ENCODE results near the gene NTRK3.
"Not testable (repeated sequence)": the region's sequence is repeated elsewhere in the genome, so short reads cannot be mapped to it uniquely, and the experiment has no call there.

NTRK3 gene

DNA sequence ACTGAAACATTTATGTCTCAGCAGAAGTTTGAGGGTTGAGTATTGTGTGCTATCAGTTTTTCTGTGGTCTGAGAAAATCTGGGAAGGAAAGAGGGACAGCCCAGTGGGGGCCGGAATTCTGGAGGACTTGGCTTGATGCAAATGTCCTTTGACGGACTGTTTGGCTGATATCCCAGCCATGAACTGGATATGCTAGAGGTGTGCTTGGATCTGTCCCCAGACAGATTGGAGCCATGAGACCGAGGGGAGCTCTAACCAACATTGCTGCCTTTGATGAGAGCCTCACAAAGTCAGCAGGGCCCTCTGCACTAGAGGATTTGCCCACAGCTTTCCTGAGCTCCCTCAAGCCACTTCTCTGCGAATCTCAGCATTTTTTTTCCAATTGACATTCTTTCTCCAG is 405.6 kb downstream of the NTRK3 start:
- in situ Hi-C loops (cut with HindIII; ENCODE audit: low sequenced_read_pairs), result no loop called here
- peak; percentile 18 for DNase-seq (ENCODE audit: low read depth, low spot score)
- TF ChIP-seq, protein P1, sequence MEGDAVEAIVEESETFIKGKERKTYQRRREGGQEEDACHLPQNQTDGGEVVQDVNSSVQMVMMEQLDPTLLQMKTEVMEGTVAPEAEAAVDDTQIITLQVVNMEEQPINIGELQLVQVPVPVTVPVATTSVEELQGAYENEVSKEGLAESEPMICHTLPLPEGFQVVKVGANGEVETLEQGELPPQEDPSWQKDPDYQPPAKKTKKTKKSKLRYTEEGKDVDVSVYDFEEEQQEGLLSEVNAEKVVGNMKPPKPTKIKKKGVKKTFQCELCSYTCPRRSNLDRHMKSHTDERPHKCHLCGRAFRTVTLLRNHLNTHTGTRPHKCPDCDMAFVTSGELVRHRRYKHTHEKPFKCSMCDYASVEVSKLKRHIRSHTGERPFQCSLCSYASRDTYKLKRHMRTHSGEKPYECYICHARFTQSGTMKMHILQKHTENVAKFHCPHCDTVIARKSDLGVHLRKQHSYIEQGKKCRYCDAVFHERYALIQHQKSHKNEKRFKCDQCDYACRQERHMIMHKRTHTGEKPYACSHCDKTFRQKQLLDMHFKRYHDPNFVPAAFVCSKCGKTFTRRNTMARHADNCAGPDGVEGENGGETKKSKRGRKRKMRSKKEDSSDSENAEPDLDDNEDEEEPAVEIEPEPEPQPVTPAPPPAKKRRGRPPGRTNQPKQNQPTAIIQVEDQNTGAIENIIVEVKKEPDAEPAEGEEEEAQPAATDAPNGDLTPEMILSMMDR (IDR thresholded peaks at IDR 0.05; ENCODE audit: low read depth, low read length), result no peak
- H3K4me3 ChIP-seq (ENCODE audit: low read depth, low read length), result no peak overlapping the region

DNA sequence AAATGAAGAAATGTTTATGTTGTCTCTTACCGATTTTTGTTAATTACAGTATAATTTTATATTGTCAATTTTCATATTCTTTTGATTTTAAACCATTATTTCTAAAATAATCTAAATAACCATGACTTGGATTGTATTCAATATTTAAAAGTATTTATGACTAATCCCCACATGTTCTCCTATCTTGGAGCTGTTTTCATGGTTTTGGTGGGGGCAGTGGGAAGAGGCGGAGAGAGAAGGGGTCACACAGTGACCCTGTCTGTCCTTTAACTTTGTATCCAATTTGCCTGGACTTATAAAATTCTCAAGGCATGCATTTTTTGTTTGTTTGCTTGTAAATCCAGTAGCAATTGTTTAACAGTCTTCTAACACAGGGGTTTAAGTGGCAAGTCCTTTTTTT is 407.4 kb downstream of the NTRK3 start:
- DNase-seq (ENCODE audit: low read depth, low spot score), result peak; percentile 14
- TF ChIP-seq, protein P1 (IDR thresholded peaks at IDR 0.05; ENCODE audit: low read depth, low read length), result no peak
- no peak overlapping the region for H3K4me3 ChIP-seq (ENCODE audit: low read depth, low read length)
- in situ Hi-C loops (cut with HindIII; ENCODE audit: low sequenced_read_pairs), result no loop called here

DNA sequence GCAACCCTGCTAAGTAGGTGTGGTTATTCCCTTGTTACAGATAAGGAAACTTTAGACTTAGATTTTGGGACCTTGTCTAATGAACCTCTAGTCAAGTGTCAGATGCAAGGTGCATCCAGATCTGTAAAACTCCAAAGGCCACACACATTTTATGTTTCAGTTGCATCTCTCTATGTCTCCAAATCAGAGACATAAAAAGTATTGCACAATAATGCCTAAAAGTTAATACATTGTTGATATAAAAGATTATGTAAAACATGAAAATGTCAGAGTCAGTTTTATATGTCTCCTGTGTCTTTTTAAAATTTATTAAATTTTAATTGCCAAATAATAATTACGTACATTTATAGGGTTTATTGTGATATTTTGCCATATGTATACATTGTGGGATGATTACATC is 408.5 kb downstream of the NTRK3 start:
- in situ Hi-C loops (cut with HindIII; ENCODE audit: low sequenced_read_pairs), result no loop called here
- TF ChIP-seq, protein P1 (IDR thresholded peaks at IDR 0.05; ENCODE audit: low read depth, low read length), result no peak
- DNase-seq (ENCODE audit: low read depth, low spot score), result no peak
- no peak overlapping the region for H3K4me3 ChIP-seq (ENCODE audit: low read depth, low read length)

DNA sequence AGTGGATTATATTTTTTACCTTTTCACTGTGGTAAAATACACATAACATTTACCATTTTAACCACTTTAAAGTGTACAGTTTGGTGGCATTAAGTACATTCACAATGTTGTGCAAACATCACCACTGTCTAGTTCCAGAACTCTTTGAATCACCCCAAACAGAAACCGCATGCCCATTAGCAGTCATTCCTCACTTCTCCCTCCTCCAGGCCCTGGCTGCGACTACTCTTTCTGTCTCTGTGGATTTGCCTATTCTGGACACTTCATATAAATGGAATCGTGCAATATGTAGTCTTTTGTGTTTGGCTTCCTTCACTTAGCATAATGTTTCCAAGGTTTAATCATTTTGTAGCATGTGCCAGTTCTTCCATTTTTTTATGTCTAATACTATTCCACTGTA is 409.8 kb downstream of the NTRK3 start:
- no peak overlapping the region for H3K4me3 ChIP-seq (ENCODE audit: low read depth, low read length)
- no peak for DNase-seq (ENCODE audit: low read depth, low spot score)
- in situ Hi-C loops (cut with HindIII; ENCODE audit: low sequenced_read_pairs), result no loop called here
- TF ChIP-seq, protein P1 (IDR thresholded peaks at IDR 0.05; ENCODE audit: low read depth, low read length), result no peak

DNA sequence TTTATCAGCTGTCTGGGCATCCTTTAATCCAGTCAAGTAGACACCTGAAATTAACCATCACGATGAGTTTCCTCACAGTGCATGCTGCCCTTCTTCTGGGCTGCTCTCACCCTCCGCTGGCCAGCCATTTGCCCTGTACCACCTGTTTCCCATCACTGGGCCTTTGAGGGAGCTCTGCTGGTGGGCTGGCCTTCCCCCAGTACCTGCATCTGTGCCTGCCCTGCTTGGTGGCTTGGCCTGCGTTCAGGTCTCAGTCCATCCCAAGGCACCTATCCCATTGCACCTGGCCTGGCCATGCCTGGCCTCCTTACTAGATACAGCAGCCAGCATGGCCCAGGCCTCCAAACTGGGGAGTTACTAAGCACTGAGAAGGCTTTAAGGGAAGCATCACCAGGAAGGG is 413.2 kb downstream of the NTRK3 start:
- TF ChIP-seq, protein P1 (IDR thresholded peaks at IDR 0.05; ENCODE audit: low read depth, low read length), result no peak
- no peak overlapping the region for H3K4me3 ChIP-seq (ENCODE audit: low read depth, low read length)
- no peak for DNase-seq (ENCODE audit: low read depth, low spot score)
- in situ Hi-C loops (cut with HindIII; ENCODE audit: low sequenced_read_pairs), result no loop called here

DNA sequence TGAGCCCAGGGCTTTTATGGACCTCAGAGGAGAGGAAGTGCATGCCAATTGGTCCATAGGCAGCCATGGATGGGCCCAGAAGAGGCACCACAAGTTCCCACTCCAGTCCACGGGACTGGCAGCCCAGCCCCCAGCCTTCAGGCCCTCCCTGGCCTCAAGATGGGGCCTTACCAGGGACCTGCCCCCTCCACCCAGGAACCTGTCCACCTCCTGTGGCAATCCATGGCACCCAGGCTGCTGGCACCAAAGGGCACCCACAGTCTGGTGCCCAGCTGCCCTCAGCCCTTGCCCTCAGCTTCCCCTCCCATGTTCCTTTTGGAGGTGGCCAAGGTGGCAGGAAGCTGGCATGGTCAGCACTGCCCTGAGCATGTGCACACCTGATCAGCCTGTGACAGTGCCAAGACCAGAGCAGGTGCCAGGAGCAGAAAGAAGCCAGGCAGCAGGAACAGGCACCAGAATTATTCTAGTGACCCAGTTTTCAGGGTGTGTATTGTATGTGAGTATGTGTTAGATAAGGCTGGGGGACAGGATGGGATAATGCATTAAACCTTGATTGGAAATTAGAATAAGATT is 415.0 kb downstream of the NTRK3 start:
- no peak overlapping the region for H3K4me3 ChIP-seq (ENCODE audit: low read depth, low read length)
- in situ Hi-C loops (cut with HindIII; ENCODE audit: low sequenced_read_pairs), result no loop called here

DNA sequence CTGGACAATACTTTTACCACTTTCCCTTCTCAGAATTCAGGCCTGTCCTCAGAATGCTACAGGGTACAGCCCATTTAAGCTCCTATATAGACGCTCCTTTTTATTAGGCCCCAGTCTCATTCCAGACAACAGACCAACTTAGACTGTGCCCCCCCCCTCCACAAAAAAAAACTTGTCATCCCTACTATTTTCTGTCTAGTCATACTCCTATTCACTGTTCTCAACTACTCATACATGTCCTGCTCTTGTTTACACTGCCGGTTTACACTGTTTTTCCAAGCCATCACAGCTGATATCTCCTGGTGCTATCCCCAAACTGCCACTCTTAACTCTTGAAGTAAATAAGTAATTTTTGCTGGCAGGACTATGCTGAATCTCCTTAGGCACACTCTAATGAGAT is 420.7 kb downstream of the NTRK3 start:
- H3K4me3 ChIP-seq (ENCODE audit: low read depth, low read length); in situ Hi-C loops (cut with HindIII; ENCODE audit: low sequenced_read_pairs); DNase-seq (ENCODE audit: low read depth, low spot score): not testable (repeated sequence)

More for the DNA sequence above, 415.0 kb downstream of the NTRK3 start:
- no peak for DNase-seq (ENCODE audit: low read depth, low spot score)
- TF ChIP-seq, protein P1 (IDR thresholded peaks at IDR 0.05; ENCODE audit: low read depth, low read length), result no peak

DNA sequence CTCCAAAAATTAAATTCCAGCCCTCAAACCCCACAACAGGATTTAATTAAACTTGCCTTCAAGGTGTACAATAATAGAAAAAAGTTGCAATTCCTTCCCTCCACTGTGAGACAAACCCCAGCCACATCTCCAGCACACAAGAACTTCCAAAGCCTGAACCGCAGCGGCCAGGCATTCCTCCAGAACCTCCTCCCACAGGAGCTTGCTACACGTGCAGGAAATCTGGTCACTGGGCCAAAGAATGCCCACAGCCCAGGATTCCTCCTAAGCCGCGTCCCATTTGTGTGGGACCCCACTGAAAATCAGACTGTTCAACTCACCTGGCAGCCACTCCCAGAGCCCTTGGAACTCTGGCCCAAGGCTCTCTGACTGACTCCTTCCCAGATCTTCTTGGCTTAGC is 423.2 kb downstream of the NTRK3 start:
- in situ Hi-C loops (cut with HindIII; ENCODE audit: low sequenced_read_pairs); DNase-seq (ENCODE audit: low read depth, low spot score); H3K4me3 ChIP-seq (ENCODE audit: low read depth, low read length): not testable (repeated sequence)

Measured in astrocyte of the spinal cord (primary cell).